Astrocyte of the hippocampus (primary cell): ENCODE measurements around the gene GOLGA6A.
"Not testable (repeated sequence)": the region's sequence is repeated elsewhere in the genome, so short reads cannot be mapped to it uniquely, and the experiment has no call there.

Experiments
- DNase-seq: peaks from one replicate; pipeline ENCODE4 v3.0.0; 2011; ENCODE audit warnings: low read depth, low spot score

The GOLGA6A gene

DNA sequence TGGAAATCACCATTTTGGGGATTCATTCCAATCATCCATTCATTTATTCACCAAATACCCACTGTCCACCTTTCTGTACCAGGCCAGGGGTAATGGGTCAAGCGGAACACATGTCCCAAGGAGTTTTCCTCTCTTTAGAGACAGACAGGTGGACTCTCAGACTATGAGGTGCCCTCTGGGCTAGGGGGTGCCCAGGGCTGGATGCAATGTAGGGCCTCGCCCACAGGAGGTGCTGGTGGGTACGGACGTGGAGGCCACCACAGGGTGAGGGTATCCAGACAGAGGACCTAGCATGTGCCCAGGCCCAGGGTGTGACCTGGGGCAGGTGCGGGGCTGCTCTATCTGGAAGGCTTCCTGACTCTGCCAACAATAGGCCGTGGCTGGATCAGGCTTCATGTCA is 26.3 kb upstream of the GOLGA6A start:
- DNase-seq: not testable (repeated sequence)

DNA sequence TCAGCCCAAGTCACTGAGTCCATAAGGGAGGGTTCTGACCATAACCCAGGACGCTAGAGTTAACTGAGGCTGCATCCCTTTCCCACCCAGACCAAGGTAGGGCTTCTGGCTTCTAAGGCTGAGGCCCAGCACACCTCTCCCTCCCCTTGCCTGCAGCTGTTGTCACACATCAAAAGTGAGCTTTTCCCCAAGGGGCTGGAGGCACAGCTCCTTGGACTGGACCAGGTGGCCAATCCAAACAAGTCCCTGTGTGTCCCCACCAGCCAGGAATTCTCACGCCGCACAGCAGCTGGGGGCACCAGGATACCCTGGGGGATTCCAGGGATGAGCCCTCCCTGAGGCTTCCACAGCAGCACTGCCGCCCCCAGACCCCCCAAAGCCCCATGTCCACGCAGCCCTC is 25.8 kb upstream of the GOLGA6A start:
- DNase-seq: no peak

DNA sequence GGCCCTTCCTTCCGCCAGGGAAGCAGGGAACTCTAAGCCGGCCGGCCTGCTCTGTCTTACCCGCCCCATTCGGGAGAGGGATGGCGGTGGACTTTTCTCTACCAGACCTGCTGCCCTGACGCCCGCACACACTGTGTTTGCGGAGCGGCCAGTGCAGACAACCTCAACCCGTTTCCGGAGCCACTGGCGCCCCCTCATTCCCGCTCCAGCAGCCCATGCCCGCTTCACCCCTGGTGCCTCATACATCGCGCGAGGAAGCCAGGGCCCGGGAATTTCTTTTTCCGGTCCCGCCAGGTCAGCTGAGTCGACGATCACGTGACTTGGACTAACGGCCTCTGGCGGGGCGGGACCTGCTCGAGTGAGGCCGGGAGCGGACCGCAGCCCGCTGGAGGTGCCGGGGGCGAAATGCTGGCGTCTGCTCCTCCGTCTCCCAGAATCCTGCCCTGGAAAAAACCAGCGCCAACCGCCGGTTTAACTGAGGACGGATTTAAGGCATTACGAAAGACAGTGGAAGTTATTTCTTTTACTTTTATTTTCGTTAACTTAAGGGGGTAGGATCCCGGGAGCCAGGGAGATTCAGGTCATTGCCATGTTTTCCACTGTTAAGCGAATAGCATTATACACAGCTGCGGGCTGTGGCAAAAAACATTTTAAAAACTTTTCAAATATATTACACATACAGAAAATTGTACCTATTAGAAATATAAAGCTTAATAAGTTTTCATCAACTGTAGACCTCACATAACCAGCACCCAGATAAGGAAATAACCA is 17.8 kb upstream of the GOLGA6A start:
- peak; percentile 95 for DNase-seq

DNA sequence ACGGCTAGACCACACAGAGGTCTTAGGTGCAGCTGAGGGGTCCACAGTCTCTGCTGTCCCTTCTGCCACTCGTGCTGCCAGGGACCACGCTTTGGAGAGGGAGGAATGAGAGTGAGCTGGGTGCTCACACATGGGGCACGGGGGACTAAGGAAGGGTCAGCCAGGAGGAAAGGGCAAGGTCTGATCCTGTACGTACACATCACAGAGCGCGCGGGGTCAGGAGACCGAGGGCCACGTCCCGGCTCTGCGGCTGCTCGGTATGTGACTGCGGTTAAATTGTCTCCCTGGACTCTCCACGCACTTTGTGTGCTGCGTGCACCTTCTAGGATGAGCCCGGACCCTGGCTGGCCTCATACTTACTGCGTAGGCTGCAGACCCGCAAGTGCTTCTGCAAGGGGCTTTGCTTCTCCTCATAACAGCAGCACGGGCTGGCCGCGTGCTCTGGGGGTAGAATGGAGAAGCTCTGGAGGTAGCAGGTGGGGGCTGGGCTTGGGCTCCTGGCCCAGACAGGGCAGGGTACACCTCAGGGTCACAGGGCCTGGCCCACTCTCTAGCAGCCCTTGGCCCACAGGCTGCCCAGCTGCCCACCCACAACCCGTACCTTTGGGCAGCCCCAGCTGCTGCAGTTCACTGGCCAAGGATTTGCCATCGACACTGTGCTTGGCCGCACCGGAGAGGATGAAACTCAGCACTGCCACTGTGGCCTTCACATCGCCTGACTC is 14.6 kb upstream of the GOLGA6A start:
- not testable (repeated sequence) for DNase-seq

DNA sequence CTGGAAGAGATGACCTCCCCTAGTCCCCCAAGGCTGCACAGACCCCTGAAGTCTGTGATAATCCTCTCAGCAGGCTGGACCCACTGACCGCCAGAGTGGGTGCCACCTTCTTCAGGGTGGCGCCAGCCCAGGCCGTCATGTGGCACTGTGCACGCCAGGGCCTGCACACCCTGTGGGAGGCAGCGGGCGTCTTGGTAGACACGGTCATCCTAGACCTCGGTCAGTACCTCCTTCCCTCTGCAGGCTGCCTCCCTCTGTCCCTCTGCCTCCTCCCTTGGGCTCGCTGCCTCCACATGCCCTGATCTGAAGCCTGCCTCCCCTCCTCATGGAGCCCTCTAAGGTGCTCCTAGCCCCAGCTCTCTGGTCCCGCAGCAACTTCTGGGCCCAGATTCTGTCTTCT is 13.3 kb upstream of the GOLGA6A start:
- not testable (repeated sequence) for DNase-seq

DNA sequence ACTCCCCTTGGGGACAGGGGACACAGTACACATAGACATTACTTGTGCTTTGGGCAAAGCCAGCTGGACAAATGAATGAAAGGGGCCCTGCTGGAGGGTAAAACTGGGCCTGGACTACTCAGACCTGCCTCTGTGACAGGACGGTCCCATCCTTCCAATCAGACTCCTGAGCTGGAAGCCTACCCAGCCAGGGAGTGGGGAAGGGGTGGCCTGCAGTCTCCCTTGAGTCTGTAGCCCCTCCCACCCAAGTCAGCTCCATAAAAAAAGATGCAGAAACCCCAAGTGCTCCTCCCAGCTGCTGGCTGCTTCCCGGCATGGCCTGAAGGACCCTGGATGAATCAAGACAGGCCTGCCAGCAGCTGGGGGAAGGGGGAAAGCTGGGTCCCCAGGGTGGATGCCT is 12.2 kb upstream of the GOLGA6A start:
- not testable (repeated sequence) for DNase-seq

DNA sequence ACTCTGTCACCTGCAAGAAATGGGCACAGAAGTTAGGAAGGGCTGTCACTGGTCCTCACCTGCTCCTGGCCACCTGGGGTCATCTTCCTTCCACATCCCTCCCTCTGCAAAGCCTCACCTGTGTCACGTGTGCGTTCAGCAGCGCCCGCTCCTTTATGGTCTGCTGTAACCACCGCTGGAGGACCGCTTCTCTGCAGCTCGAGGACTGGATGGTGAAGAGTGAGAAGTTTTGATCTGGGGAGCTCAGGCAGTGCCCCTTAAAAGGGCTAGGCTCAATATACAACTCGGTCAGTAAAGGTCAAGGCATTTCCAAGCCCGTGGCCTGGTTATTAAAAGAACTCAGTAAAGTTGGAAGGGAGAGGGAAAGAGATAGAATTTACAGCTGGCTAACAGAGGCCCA is 6.6 kb downstream of the GOLGA6A start:
- not testable (repeated sequence) for DNase-seq

DNA sequence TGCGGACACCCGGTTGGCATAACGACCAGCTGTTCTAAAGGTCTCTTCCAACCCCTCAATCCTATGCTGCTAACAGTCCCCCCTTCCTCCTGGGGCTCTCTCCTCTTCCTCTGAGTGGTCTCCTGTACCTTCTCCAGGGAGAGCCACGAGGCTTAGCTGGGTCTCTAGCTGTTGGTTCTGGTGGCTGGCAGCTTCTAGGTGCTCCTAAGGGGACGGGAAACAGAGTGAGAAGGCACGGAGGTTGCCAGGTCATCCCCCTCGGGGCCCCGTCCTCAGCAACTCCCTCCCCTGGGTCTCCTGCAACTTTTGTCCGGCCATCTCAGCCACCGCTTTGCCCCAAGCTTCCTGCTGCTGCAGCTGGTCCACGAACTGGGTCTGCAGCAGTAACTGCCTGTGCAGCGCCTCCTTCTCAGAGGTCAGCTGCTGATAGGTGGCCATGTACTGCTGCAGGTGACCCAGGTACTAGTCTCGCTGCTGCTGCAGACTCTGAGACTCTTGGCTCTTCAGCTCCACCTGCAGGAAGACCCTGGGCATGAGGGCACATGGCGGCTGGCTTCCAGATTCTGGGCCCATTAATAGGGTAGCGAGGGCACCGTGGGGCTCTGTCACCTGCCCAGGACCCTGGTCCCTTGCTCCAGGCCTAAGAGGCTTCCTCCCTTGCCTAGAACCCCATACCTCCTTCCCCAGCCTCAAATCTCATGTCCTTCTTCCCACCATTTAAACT is 9.6 kb downstream of the GOLGA6A start:
- DNase-seq: not testable (repeated sequence)

DNA sequence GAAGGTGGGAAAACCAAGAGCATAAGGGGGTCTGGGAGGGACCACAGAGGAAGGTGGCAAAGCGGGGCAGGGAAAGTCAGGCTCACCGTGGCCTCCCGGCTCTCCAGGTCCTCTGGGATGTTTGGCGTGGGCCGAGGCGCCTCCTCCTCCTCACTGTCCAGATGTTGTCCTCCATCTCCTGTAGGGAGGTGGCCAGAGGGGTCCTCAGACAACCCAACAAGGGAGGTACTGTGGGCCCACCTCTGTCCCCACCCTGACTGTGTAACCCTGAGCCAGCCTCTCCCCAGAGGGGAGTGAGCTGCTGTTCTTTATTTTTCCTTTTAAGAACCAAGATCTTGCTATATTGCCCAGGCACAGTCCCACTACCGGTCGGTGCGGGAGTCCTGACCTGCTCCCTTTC is 10.2 kb downstream of the GOLGA6A start:
- not testable (repeated sequence) for DNase-seq

DNA sequence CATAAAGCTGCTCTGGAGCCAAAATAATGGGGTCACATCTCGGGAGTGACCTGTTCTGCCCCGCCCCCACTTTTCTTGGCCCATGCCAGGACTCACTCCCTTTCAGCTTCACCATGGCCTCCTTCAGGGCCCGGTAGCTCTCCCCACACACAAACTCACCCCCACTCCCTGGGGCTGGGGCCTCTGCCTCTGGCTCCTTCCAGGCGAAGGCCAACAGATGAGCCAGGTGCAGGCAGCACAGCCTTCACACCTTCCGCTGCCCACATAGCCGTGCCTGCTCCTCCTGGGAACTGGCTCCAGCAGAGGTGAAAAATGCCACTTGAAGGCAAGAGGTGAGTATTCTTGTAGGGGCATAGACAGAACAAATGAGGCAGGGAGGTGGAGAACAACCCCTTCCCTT is 10.7 kb downstream of the GOLGA6A start:
- not testable (repeated sequence) for DNase-seq

DNA sequence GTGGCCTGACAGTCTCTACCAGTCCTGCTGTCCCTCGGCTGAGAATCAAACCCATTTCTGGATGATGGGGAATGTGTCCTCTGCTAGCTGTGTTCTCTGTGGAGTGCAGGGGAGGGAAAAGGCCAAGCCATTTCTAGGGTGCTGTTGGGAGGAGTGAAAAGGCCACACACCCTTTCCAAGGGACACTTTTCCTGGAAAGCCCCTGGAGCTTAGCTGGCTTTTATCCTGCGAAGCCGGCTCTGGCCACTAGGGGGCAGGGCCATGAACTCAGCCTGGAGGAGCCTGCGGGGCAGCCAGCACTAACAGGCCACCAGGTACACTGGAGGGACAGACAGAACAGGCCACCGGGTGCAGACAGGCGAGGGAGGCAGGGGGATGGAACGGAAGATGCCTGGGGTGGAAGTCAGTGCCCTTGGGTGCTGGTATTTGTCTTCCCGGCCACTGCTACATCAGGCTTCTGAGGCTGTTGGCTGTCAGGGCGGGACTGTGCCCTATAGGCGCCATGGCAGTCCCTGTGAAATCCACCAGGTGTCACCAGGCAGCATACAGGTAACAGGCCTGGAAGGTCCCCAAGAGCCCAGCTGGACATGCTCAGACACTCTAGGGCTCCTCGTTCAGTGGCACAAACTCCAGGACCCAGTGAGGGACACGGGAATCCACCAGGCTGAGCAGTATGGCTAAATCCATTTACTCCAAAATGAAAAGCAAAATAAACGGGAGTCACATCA is 16.5 kb downstream of the GOLGA6A start:
- not testable (repeated sequence) for DNase-seq

DNA sequence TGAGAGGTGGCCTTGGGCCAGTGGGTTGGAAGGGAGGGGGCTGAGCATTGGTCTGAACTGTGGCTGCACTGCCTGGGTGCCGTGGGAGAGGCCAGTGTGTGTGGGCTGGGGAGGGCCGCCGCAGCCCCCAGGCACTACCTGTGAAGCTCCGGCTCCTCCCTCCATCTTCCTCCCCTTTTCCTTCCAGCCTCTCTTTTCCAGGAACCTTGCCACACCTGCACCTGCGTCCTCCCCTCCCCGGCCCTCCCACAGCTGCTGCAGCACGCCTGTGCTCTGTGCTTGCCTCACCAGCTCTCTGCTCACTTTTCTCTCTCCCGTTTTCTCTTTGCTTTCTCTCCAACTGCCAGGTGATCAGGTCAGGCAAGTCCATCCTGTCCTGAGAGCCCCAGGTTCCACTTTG is 17.5 kb downstream of the GOLGA6A start:
- not testable (repeated sequence) for DNase-seq

DNA sequence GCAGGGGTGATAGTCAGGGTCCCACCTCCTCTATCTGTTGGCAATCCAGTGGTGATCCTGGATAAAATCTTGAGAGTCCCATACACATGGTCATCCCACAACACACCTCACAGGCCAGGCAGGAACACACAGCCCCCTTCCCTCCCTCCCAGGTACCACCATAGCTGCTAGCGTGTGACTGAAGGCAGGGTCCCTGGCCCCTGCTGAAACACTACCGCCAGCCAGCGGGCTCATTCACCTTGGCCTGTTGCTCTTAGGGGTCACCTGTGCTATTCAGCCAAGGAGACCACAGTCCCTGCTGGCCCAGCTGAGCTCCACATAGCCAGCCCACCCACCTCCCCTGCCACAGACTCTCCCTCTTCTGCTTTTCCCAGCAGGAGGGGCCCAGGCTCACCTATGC is 18.2 kb downstream of the GOLGA6A start:
- not testable (repeated sequence) for DNase-seq

DNA sequence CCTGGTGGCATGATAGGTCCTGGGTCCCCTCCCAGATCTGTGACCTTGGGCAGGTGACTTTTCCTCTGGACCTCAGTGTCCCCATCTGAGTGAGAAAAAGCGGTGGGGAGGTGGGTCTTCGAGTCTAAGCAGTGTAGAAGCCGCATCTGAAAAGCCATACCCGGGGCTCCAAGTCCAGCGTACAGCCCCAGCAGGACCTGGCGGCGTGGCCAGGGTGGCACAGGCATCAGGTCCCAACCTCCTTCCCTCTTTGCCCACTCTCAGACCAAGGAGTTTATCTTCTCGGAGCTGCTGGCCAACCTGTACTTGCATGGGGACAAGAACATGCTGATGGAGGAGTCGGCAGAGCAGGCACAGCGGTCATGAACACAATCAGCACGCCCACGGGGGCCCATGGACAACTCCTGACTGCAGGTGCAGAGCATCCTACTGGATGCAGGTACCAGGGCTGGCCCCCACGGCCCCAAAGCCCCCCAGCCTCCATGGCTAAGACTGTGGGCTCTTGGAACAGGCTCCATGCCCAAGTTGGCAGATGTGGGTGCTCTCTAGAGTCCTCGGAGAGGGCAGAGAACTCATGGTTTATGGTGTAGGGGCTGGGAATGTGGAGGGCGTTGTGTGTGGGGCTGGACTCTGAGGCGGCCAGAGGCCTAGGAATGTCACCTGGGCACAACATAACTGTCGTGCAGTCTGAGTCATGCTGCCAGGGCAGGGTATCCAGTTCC is 18.8 kb downstream of the GOLGA6A start:
- DNase-seq: not testable (repeated sequence)

DNA sequence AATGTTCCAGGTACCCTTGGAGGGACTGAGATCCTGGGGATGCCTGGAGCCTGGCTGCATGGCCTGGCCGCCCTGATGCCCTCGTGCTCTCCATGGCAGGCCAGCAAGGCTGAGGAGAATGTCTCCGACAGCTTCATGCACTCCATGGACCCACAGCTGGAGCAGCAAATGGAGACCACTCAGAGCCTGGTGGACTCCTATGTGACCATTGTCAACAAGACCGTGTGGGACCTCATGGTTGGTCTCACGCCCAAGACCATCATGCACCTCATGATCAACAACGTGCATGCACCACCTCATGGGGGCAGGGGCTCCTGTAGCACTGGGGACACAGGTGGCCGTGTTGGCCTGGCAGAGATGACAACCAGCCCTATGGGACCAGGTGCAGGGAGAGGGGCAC is 19.7 kb downstream of the GOLGA6A start:
- no peak for DNase-seq

DNA sequence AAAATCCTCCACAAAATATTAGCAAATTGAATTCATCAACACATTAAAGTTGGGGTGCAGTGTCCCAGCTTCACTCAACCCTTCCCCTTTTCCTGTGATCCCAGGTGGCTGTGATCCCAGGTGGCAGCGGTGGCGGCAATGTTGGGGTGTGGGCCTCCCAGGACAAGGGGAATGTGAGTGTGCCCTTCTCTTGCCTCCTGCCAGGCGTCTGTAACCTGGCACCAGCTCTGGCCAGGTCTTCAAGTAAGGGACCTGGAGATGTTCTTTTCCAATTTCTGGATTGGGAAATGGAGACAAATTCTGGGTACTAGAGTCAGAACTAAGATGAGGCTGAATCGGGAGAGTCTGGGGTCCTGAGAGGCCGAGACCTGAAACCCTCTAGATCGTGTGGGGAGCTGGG is 20.1 kb downstream of the GOLGA6A start:
- no peak for DNase-seq

DNA sequence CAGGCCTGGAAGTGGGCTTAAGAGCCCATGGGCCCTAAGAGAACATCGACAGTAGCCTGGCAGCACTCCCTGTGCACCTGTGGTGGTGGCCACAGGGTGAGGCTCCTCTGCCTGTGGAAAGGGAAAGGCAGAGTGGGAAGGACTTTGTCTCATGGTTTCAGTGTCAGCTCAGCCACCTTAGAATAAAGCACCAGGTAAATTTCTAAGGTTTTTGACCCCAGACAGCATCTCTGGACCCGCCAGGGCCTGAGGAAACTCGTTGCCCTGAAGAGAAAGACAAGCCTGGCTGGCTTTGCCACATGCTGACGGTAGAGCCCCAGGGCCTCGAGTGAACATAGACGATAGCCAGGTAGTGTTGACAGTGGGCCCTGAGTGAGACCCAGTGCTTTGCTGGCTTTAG is 22.1 kb downstream of the GOLGA6A start:
- DNase-seq: no peak

DNA sequence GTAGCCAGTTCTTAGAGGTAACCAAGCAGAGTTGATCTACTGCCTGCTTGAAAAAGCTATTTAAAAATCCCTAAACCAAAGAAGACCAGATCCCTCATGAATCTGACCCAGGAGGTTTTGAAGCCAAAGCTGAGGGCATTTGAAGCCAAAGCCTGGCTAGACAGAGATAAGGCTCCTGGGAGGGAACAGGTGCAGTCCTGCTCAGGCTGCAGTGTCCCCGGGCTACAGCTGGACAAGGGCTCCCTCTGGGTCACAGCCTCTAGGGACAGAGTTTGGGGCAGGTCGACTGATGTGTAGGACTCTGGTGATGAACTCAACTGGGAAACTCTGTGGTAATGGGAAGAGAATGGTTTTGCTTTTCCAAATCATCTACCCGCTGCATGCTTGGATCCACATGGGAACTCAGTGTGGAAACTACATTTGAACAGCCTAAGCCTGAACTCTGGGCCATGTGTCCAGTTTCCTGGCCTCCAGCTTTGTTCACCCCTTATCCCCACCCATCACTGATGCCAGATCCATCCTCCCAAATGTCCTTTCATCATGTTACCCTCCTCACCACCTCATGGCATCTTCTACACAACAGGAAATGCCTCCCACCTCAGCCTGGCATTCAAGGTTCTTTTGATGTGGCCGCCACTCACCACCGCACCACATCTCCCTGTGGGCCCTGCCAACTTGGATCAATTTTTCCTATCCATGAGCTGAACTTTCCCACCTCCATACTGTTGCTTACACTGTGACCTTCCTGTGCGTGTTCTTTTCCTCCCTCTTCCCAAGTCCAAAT is 23.1 kb downstream of the GOLGA6A start:
- not testable (repeated sequence) for DNase-seq

DNA sequence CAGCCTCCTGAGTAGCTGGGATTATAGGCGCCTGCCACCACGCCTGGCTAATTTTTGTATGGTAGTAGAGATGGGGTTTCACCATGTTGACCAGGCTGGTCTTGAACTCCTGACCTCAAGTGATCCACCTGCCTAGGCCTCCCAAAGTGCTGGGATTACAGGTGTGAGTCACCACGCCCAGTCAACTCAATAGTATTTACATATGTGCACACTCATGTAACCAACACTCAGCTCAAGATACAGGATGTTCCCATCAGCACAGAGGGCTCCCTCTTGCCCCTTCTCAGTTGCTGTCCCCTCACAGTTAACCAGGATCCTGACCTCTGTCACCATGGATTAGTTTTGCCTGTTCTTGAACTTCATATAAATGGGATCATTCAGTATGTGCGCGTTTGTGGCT is 26.0 kb downstream of the GOLGA6A start:
- DNase-seq: not testable (repeated sequence)

DNA sequence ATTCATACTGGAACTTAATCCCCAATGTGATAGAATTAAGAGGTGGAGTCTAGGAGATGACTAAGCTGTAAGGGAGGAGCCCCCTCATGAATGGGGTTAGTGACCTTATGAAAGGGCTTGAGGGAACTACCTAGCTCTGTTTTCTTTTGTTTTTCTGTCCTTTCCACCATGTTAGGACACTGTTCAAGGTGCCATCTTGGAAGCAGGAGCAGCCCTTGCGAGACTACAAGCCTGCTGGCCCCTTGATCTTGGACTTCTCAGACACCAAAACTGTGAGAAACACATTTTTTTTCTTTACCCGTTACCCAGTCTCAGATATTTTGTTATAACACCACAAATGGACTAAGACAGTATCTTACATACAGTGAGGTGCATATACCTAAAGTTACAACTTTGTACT is 26.5 kb downstream of the GOLGA6A start:
- DNase-seq: no peak
